ENCODE measurements around the gene ZFYVE26.
"Not testable (repeated sequence)": the region's sequence is repeated elsewhere in the genome, so short reads cannot be mapped to it uniquely, and the experiment has no call there.

The ZFYVE26 gene

DNA sequence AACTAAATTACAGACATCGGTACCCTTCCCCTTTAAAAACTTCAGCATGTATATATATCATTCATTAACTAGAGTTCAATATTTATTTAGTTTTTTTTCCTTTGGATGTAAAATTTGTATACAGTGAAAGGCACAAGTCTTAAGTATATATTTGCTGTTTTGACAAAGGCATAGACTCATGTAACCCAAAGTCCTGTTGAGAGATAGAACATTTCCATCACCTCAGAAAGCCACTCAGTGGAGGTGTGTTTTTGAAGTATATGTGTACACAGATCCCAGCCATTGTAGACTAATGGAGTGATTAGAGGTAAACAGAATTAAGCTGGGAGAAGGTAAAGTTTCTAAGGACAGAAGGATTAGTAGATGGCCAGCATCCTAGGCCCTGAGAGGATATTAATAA, 99.3 kb downstream of the ZFYVE26 start:
- in situ Hi-C loops (cut with HindIII; ENCODE audit: low sequenced_read_pairs), result no loop called here

DNA sequence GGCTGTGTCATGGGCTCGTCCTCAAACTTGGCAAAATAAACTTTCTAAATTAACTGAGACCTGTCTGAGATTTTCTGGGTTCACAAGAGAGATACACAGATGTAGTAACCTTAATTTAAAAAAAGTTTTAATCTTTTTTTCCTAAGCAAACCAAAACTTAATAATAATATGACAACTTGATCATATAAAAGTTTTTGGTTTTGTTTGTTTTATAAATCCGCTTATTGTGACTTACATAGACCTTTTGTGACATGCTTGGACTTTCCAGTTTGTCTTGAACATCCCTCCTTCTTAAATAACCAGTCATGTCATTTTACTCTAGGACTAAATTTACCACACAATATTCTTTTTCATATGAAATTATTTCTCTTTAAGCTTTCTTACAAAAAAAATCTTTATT, 106.2 kb downstream of the ZFYVE26 start:
- in situ Hi-C loops (cut with HindIII; ENCODE audit: low sequenced_read_pairs), result no loop called here

DNA sequence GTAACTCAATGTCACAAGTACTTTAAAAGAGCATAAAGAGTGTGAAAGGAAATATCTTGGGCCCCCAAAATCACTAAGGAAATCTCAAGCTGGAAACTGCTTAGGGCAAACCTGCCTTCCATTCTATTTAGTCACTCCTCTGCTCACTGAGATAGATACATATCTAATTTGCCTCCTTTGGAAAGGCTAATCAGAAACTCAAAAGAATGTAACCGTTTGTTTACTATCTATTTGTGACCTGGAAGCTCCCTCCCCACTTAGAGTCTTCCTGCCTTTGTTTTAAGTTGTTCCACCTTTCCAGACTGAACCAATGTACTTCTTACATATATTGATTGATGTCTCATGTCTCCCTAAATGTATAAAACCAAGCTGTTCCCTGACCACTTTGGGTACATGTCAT, 106.6 kb downstream of the ZFYVE26 start:
- in situ Hi-C loops (cut with HindIII; ENCODE audit: low sequenced_read_pairs), result not testable (repeated sequence)

DNA sequence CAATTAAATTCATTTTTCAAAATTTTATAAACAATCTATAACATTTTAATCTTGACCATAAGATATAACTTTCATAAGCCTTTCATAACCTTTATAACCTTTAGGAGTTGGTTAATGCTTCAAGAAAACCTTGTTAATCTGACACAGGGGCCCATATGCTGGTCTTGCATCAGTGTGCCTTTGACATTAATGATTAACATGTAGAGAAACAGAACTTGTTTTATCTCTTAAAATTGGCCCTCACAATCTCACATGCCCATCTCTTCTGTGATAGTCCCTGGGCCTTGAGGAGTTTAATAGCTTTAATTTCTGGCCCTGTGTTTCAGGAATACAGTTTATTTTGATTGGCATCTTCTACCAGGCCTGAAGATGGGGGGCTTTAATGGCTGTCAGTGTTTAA, 107.0 kb downstream of the ZFYVE26 start:
- in situ Hi-C loops (cut with HindIII; ENCODE audit: low sequenced_read_pairs), result not testable (repeated sequence)

DNA sequence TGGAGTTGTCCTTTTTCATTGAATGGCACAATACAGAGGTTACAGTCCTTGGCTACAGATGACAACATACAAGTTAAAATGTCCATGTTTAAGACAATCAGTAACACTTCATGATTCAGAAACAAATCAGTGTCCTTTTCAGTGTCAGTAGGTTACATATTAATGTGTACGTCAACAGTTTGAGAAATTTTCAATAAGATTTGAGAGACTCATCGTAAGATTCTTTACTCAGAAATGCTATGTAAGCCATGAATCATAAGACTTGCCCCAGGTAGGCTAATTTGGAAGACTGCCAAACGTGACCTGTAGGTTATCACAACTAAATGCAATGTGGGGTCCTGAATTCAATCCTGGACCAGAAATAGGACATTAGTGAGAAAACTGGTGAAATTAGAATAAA, 111.2 kb downstream of the ZFYVE26 start:
- in situ Hi-C loops (cut with HindIII; ENCODE audit: low sequenced_read_pairs), result no loop called here

DNA sequence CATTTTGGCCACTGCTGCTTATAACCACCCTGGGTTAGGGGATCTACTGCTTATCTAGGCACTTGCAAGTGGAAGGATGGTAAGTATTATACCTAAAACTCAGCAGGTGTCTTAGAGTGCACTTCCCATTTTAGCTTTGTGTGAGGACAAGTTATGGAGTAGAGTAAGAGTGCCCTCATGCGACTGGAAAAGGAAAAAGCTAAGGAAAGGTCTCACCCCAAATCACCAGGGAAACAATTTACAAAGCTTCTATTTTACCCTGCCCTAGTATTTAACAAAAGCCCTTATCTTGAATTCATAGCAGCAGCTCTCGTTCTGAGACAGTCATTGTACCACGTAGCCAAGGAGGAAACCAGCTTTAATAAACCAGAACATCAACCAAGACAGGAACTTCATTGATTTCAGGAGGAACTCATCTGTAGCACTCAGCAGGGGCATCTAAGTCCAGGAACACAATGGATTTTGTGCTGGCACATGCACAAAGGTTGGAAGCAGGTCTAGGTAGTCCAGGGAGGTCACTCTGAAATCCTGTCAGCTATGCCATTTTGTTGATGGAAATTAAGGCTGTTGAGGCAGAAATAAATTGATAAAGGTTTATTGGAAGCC, 111.8 kb downstream of the ZFYVE26 start:
- in situ Hi-C loops (cut with HindIII; ENCODE audit: low sequenced_read_pairs), result no loop called here

DNA sequence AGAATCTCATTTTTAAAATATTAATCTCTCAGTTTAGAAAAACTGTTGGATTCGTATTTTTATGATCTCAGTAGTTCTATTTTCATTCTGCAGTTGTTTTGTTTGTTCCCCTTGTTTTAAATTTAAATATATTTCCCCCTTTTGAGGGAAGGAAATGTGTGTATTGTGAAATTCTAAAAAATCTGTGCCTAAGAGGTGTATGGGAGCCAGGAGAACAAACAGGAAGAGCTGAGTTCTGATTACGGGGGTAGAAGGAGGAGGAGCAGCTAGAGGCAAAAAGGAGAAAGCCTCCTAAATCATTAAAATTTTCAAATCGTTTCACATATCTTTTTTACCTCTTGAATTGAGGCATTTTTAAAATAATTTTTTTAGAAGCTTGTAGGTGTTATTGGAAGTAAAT, 112.4 kb downstream of the ZFYVE26 start:
- in situ Hi-C loops (cut with HindIII; ENCODE audit: low sequenced_read_pairs), result no loop called here

DNA sequence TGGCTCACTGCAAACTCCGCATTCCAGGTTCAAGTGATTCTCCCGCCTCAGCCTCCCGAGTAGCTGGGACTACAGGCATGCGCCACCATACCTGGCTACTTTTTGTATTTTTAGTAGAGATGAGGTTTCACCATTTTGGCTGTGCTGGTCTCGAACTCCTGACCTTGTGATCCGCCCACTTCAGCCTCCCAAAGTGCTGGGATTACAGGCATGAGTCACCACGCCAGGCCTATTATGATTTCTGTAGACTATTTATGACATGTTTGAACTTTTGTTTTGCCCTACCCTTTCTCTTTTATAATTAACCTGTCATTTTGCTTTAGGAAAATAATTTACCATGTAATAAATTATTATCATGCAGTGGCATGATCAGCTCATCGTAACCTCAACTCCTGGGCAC, 114.9 kb downstream of the ZFYVE26 start, which contains the start of gene RDH12:
Gene RDH12 (plus strand): TSS at position 395 of the 400 bp plus-strand sequence. CDS start 20,757 bp downstream, outside the sequence.
- in situ Hi-C loops (cut with HindIII; ENCODE audit: low sequenced_read_pairs), result not testable (repeated sequence)

DNA sequence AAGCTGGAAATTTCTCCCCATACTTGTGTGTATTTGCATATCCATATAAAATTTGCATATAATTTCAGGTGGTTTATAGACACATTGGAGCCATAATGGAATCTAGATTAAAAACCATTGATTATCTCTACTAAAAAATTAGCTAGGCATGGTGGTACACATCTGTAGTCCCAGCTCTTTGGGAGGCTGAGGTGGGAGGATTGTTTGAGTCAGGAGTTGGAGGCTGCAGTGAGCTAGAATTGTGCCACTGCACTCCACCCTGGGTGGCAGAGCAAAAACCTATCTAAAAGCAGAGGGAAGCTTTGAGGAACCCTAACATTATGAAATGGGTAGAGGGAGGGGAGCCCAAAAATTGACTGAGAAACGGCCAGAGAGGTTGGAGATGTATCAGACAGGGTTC, 118.2 kb downstream of the ZFYVE26 start:
- in situ Hi-C loops (cut with HindIII; ENCODE audit: low sequenced_read_pairs), result no loop called here

DNA sequence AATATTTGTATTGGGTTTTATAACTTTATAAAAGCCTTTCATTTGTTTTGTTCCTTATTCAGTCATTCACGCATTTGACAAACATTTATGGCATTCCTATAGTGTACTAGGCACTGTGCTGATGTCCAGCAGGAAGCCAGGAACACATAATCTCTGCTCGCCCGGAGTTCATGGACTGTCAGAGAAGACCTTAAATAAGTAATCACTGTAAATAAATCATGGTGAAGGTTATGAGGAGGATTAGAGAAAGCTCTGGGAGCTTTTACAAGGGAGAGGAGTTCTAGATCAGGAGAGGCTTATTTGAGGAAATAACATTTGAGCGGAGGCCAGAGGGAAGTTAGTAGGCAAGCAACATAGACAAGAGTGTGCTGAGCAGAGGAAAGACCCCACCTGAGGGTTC, 119.4 kb downstream of the ZFYVE26 start:
- in situ Hi-C loops (cut with HindIII; ENCODE audit: low sequenced_read_pairs), result no loop called here
